ENCODE results near the gene SPTBN1. TPM values are rescaled to one million over a fixed set of nuclear protein-coding genes. Genes with fewer than 3 reads are reported as not detected.
A peak's percentile ranks its signal among the peaks of the same experiment; 100 is the strongest.

SPTBN1 gene
- total and polyA plus RNA-seq, 2 of the 13 experiments (the other 11 are each of a cell fraction or from before 2014, with no cell fraction given) = 123 to 299 TPM

DNA sequence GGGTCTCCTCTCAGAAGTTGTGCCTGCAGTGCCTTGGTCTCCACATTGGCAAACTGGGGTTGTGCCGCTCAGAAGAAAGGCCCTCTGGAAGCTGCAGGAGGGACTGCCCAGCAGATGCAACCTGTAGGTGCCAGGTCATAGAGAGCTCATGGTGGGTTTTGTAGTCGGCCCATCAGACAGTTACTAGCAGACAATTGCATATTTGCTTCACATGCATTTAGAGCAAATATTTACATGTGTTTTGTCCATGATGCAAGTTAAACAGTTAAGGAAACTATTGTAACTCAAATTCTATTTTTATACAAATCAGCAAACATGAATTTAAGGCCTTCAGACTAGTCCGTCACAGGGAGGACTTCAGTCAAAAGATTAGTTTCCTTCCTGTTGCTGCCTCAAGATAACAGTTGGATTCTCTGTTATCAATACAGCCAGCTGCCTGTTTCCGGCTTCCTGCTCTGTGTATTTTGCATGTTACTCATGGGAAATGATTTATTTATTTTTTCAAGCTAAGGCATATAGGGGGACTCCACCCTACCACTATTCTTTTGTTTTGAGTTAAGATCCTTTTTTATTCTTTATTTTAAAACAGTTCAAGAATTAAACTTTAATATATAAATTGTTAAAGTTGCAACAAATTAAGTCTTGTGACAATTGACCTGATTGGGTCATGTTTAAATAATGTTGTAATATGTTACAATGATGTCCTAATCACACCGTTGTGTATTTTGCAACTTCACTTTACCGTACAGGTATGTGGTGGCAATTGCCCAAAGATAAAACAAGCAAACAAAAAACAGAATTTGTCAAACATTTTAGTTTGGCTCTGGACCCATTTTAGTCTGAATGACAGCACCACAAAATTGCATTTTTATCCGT is 133.5 kb downstream of the SPTBN1 start (continued):
- 0 out of 2 replicates have a peak, but pooled peaks have one; percentile 34 for TF ChIP-seq ZNF275 (CRISPR knock-in tag; IDR thresholded peaks at IDR 0.05; ENCODE audit: borderline replicate concordance)
- TF ChIP-seq ZNF136 (CRISPR knock-in tag; IDR thresholded peaks at IDR 0.05; ENCODE audit: low read depth) = peak; percentile 79; the same call in 1 of the 2 replicates
- no peak; the same call in 1 of the 2 replicates for TF ChIP-seq PHF8 (CRISPR knock-in tag; IDR thresholded peaks at IDR 0.05)
- 0 out of 2 replicates have a peak, but pooled peaks have one; percentile 50 for TF ChIP-seq ZSCAN29 (CRISPR knock-in tag; conservative IDR thresholded peaks at IDR 0.05)
- peak; percentile 69; the same call in 1 of the 2 replicates for TF ChIP-seq RERE (CRISPR knock-in tag; IDR thresholded peaks at IDR 0.05; ENCODE audit: low read depth)
- TF ChIP-seq ZBTB4 (CRISPR knock-in tag; IDR thresholded peaks at IDR 0.05; ENCODE audit: borderline replicate concordance) = 0 out of 2 replicates have a peak, but pooled peaks have one; percentile 59
- peak; percentile 29 for TF ChIP-seq TARDBP (CRISPR knock-in tag; IDR thresholded peaks at IDR 0.05)
- TF ChIP-seq, protein P1, sequence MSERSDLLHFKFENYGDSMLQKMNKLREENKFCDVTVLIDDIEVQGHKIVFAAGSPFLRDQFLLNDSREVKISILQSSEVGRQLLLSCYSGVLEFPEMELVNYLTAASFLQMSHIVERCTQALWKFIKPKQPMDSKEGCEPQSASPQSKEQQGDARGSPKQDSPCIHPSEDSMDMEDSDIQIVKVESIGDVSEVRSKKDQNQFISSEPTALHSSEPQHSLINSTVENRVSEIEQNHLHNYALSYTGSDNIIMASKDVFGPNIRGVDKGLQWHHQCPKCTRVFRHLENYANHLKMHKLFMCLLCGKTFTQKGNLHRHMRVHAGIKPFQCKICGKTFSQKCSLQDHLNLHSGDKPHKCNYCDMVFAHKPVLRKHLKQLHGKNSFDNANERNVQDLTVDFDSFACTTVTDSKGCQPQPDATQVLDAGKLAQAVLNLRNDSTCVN (CRISPR knock-in tag; IDR thresholded peaks at IDR 0.05; ENCODE audit: borderline replicate concordance) = 0 out of 2 replicates have a peak, but pooled peaks have one; percentile 18
- TF ChIP-seq, protein P2, sequence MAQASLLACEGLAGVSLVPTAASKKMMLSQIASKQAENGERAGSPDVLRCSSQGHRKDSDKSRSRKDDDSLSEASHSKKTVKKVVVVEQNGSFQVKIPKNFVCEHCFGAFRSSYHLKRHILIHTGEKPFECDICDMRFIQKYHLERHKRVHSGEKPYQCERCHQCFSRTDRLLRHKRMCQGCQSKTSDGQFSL (CRISPR knock-in tag; IDR thresholded peaks at IDR 0.05) = no peak
- peak; percentile 63; the same call in 1 of the 2 replicates for TF ChIP-seq HIVEP1 (CRISPR knock-in tag; IDR thresholded peaks at IDR 0.05)
